Erythroblast (primary cell): ENCODE data around the gene CD46.

ENCODE experiments used
- GATA1 ChIP-seq: IDR thresholded peaks from 2 replicates; pipeline ENCODE4 v1.6.1; 2011; ENCODE audit warnings: low read depth, mild to moderate bottlenecking, control low read depth, low read length, moderate library complexity
- POLR2A ChIP-seq: IDR thresholded peaks from 2 replicates; pipeline ENCODE4 v1.6.1; 2011; ENCODE audit warnings: mild to moderate bottlenecking, low read length

- no peak for TF ChIP-seq POLR2A
- no peak for TF ChIP-seq GATA1
These were observed 53.0 kb downstream of the CD46 start for GRCh38 chr1:207804721-207805468.
